GM13977 (cell line): ENCODE measurements around the gene TTC3.

Experiments
- DNase-seq: peaks from one replicate; pipeline ENCODE4 v3.0.0; 2012; ENCODE audit warnings: low spot score
- CTCF ChIP-seq: IDR thresholded peaks from 2 replicates; pipeline ENCODE4 v1.5.1; 2012; ENCODE audit warnings: mild to moderate bottlenecking, control low read depth; ENCODE audit not compliant: insufficient read depth; ENCODE audit errors: extremely low read depth, missing control alignments
- in situ Hi-C: fragments of 300-500 bp; cut with MboI; formaldehyde crosslinking; loops from one replicate; pipeline ENCODE4 v1.12.0; 2022; ENCODE audit warnings: low sequenced_read_pairs, low pct_unique_long_range_greater_than_20kb, mixed read lengths, inconsistent platforms; ENCODE audit not compliant: unreplicated experiment

TTC3 gene

DNA sequence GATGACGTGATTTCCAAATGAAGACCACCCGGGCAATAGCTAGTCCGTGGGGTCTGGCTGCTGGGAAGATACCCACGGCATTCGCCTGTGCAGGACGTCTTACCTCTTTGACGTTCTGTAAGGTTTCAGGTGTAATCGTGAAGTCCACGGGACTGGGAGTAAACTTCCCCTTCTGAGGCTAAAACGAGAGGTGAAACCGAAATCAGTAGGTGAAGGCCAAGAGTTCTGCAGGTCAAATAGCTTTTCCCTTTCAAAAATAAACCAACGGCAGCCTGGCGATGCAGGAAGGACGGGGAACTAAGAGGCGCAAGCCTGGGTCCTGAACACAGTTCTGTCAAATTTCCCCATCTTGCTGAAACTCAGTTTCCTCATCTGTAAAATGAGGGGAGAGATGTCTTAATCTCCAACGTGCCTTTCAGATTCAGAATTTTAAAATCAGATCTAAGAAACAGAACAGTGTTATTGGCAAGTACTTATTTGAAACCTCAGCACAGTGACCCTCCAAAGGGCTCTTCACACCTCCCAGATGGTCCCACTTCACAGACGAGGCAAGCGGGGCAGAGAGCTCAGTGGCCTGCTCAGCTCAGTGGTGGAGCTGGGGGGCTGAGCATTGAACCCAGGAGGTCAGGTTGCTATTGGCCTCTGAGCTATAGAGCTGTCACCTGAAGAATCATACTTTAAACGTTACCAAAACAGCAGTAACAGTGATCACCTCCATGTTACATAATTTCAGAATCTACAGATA, 159.4 kb downstream of the TTC3 start:
- peak; percentile 58 for DNase-seq
- in situ Hi-C loops, result no loop called here
- TF ChIP-seq CTCF, result no peak

- DNase-seq, result no peak
- no peak for TF ChIP-seq CTCF
- in situ Hi-C loops, result no loop called here
These were observed 160.6 kb downstream of the TTC3 start for GRCh38 chr21:37233551-37234146.

- in situ Hi-C loops, result no loop called here
- no peak for DNase-seq
- no peak for TF ChIP-seq CTCF
These were observed 164.3 kb downstream of the TTC3 start for GRCh38 chr21:37237346-37237745.

GRCh38 chr21:37237764-37238163, 164.7 kb downstream of the TTC3 start:
- in situ Hi-C loops, result no loop called here
- no peak for DNase-seq

GRCh38 chr21:37240978-37241377, 167.9 kb downstream of the TTC3 start:
- in situ Hi-C loops, result no loop called here
- no peak for TF ChIP-seq CTCF

More at GRCh38 chr21:37237764-37238163, 164.7 kb downstream of the TTC3 start:
- TF ChIP-seq CTCF, result no peak

DNA sequence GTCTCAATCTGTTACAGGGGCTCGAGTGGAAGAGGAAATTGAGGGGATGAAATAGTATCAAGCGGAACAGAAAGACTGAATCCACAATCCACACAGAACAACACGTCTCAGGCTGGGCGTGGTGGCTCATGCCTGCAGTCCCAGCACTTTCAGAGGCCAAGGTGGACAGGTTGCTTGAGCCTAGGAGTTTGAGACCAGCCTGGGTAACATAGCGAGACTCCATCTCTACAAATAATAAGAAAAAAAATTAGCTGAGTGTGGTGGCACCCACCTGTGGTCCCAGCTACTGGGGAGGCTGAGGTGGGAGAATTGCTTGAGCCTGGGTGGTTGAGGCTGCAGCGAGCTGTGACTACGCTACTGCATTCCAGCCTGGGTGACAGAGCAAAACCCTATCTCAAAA, 168.4 kb downstream of the TTC3 start:
- in situ Hi-C loops, result no loop called here
- no peak for TF ChIP-seq CTCF
- DNase-seq, result no peak

More at GRCh38 chr21:37240978-37241377, 167.9 kb downstream of the TTC3 start:
- no peak for DNase-seq
